HG03175 (cell line): Measurements from ENCODE around the gene SCUBE1.

Experiments
- ATAC-seq: cut with Tn5 transposase; IDR thresholded peaks from one replicate; pipeline ENCODE4 v1.9.1; 2021; ENCODE audit warnings: mild to moderate bottlenecking, moderate library complexity; ENCODE audit not compliant: unreplicated experiment

Gene SCUBE1

GRCh38 chr22:43303166-43303565, 40.0 kb downstream of the SCUBE1 start:
- no peak for ATAC-seq

GRCh38 chr22:43302531-43303041, 40.6 kb downstream of the SCUBE1 start:
- no peak for ATAC-seq

GRCh38 chr22:43301866-43302265, 41.3 kb downstream of the SCUBE1 start:
- no peak for ATAC-seq

GRCh38 chr22:43300891-43301676, 42.1 kb downstream of the SCUBE1 start:
- no peak for ATAC-seq

GRCh38 chr22:43299736-43300135, 43.4 kb downstream of the SCUBE1 start:
- no peak for ATAC-seq

- ATAC-seq = no peak
These were observed 44.9 kb downstream of the SCUBE1 start for GRCh38 chr22:43298062-43298801.

GRCh38 chr22:43297270-43298061, 45.7 kb downstream of the SCUBE1 start:
- no peak for ATAC-seq

- ATAC-seq = no peak
These were observed 46.8 kb downstream of the SCUBE1 start for GRCh38 chr22:43296276-43296902.

GRCh38 chr22:43295660-43296059, 47.5 kb downstream of the SCUBE1 start:
- no peak for ATAC-seq

GRCh38 chr22:43295173-43295572, 48.0 kb downstream of the SCUBE1 start:
- ATAC-seq = no peak

GRCh38 chr22:43293655-43294392, 49.3 kb downstream of the SCUBE1 start:
- no peak for ATAC-seq

- ATAC-seq = no peak
These were observed 49.9 kb downstream of the SCUBE1 start for GRCh38 chr22:43293259-43293654.

GRCh38 chr22:43292630-43293018, 50.5 kb downstream of the SCUBE1 start:
- ATAC-seq = no peak

GRCh38 chr22:43291381-43291780, 51.8 kb downstream of the SCUBE1 start:
- no peak for ATAC-seq

GRCh38 chr22:43289976-43290721, 53.0 kb downstream of the SCUBE1 start:
- no peak for ATAC-seq

- ATAC-seq = no peak
These were observed 53.6 kb downstream of the SCUBE1 start for GRCh38 chr22:43289531-43289963.

- no peak for ATAC-seq
These were observed 54.3 kb downstream of the SCUBE1 start for GRCh38 chr22:43288807-43289420.

GRCh38 chr22:43288378-43288777, 54.8 kb downstream of the SCUBE1 start:
- no peak for ATAC-seq

GRCh38 chr22:43287441-43287840, 55.7 kb downstream of the SCUBE1 start:
- no peak for ATAC-seq
